ENCODE measurements around the gene NFIX.

DNA sequence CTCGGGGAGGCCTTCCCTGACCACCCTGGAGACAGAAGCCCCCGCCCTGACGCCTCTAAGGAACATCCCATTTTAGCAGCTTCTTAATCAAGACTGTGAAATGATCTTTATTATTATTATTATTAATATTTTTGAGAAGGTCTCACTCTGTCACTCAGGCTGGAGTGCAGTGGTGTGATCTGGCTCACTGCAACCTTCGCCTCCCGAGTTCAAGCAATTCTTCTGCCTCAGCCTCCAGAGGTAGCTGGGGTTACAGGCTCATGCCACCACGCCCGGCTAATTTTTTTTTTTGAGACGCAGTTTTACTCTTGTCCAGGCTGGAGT, 29.5 kb upstream of the NFIX start:
- TF ChIP-seq, protein P1, sequence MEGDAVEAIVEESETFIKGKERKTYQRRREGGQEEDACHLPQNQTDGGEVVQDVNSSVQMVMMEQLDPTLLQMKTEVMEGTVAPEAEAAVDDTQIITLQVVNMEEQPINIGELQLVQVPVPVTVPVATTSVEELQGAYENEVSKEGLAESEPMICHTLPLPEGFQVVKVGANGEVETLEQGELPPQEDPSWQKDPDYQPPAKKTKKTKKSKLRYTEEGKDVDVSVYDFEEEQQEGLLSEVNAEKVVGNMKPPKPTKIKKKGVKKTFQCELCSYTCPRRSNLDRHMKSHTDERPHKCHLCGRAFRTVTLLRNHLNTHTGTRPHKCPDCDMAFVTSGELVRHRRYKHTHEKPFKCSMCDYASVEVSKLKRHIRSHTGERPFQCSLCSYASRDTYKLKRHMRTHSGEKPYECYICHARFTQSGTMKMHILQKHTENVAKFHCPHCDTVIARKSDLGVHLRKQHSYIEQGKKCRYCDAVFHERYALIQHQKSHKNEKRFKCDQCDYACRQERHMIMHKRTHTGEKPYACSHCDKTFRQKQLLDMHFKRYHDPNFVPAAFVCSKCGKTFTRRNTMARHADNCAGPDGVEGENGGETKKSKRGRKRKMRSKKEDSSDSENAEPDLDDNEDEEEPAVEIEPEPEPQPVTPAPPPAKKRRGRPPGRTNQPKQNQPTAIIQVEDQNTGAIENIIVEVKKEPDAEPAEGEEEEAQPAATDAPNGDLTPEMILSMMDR (IDR thresholded peaks at IDR 0.05), result no peak
- TF ChIP-seq POLR2A (IDR thresholded peaks at IDR 0.05), result no peak
